GM21526 (cell line): ENCODE measurements around the gene GRM1.

Experiments
- ATAC-seq: cut with Tn5 transposase; IDR thresholded peaks from one replicate; pipeline ENCODE4 v1.9.1; 2021; ENCODE audit warnings: moderate library complexity; ENCODE audit not compliant: unreplicated experiment, low FRiP score

GRM1 gene

GRCh38 chr6:146434732-146435390 is 406.0 kb downstream of the GRM1 start:
- no peak for ATAC-seq

DNA sequence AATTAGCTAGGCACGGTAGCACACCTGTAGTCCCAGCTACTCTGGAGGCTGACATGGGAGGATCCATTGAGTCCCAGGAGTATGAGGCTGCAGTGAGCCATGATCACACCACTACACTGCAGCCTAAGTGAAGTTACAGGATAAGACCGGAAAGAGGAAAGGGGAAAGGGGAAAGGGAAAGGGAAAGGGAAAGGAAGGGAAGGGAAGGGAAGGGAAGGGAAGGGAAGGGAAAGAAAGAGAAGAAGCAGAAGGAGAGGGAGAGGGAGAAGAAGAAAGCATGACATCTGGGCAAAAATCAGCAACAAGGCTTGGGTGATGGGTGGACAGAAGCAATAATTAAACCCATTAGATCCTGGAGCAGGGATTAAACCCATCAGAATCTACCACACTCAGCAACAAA is 413.0 kb downstream of the GRM1 start:
- ATAC-seq = no peak

DNA sequence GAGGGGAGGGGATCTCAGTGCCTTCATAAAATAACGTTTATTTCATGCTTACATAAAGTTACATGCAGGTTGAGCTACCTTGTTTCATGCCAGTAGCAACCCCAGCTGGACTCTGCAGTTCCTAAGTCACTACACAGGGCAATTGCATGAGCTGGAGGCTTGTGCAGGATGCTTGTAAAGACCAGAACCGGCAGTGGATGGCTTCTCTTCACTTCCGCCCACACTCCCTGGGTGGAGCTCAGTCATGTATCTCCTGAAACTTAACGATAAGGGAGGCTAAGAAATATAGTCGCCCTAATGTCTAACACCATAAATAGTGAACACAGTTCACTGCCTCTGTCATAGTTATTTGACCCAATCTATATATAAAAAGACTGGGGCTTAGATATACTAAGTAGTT is 415.3 kb downstream of the GRM1 start:
- no peak for ATAC-seq

DNA sequence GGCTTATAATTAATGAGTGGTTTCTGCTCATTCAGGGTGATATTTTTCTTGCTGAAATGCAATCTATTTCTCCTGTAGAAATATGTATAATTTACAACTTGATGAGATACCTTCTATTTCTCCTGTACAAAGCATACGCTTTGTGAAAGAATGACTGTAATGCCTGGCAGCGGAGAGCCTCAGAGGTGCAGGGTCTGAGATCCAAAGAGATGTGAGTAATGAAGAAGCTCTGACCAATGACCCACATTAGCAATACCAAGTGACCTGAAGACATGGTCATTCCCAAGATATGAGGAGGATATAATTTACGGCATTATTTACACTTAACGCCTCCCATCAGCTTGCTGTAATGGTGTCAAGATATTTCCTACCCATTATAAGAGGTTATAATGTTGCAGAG is 416.4 kb downstream of the GRM1 start:
- ATAC-seq = no peak

GRCh38 chr6:146456886-146457285 is 428.0 kb downstream of the GRM1 start:
- no peak for ATAC-seq

DNA sequence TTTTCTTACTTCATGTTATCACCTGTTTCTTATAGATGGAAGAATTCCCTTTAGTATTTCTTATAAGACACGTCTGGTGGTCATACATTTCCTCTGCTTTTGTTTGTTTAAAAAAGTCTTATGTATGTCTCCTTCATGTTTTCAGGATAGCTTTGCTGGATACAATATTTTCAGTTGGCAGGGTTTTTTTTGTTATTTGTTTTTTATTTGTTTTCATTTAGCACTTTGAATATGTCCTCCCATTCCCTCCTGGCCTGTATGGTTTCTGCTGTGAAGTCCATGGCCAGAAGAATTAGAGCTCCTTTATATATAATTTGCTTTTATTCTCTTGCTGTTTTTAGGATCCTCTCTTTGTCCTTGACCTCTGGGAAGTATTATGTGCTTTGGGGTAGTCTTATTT is 432.1 kb downstream of the GRM1 start:
- ATAC-seq = no peak

DNA sequence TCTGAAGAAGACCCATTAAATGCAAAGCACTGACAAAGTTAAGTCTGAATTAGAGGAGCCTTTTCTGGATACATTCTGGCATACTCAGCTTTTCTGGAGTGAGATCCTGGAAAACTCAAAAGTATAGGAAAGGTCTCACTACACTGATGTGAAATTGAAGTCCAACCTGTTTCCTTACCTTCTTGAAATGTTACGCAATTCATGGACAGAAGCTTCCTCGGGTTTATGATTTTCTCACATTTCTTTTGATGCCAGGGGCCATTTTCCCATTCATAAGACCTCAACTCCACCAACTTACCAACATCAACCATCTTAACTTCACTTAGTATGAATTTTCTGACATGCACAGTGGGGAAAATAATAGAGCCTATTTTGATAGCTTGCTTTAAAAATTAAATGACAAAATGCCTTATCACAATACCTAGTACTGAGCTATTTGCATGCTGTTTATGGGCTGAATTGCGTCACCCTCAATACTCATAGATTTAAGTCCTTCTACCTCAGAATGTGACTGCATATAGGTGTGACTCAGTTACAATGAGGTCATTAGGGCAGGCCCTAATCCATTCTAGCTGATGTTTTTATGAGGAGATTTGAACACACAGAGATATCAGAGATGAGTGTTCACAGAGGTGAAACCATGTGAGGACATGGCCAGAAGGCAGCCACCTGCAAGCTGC is 441.4 kb downstream of the GRM1 start:
- ATAC-seq = no peak

GRCh38 chr6:146472918-146473317 is 444.1 kb downstream of the GRM1 start:
- no peak for ATAC-seq

GRCh38 chr6:146481527-146481926 is 452.7 kb downstream of the GRM1 start:
- ATAC-seq = no peak

DNA sequence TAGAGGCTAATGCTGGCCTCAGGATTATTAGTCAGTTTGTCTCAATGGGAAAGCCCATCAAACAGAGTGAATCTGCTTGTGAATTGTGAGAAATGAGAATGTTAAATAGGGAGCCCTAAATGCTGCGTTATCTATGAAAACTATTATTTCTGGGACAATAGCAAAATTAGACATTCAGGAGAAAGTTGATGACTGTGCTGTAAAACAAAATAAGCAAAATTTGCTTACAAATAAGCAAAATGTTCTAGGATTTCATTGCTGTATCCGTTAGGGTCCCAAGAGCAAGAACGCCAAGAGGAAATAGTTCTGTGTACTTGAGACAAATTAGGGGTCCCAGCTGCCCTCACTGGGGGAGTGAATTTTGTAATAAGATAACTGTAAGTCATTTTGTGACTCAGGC is 455.5 kb downstream of the GRM1 start:
- ATAC-seq = no peak
